ENCODE results near the gene ATF7.

The ATF7 gene

DNA sequence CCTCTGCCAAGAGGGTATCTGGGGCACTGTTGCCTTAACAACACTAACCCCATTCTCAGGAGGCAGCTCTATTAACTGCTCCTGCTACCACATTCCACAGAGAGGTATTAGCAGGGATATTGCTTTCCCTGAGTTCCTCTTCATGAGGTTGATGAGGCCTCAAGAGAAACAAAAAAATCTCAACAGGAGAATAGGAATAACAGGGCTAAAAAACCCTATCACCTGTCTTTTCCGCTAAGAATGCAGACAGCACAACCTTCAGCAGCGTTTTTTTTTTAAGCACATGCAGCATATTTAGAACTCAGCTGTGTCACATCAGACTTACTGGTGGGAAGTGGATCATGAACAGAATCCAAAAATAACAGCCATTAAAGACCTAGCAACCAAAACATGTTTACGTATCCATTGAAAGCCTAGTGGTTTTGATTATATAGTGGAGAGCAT is 29.2 kb downstream of the ATF7 start:
- Histone ChIP-seq H3K27ac (replicated peaks) (no peak overlapping the region), H3K4me3 (replicated peaks; ENCODE audit: insufficient read depth, low read length) (no peak overlapping the region), H3K27me3 (ENCODE audit: insufficient read depth, poor library complexity, severe bottlenecking) (no peaks in the 10 kb centered on the region)
- DNase-seq (ENCODE audit: low read depth in 1 of 2, low spot score in 1 of 2): no peak
- TF ChIP-seq POLR2AphosphoS5 (IDR thresholded peaks at IDR 0.05; ENCODE audit: low read depth): no peak
- no peak for TF ChIP-seq SPI1 (IDR thresholded peaks at IDR 0.05; ENCODE audit: borderline replicate concordance, low read depth)
- TF ChIP-seq, protein P1, sequence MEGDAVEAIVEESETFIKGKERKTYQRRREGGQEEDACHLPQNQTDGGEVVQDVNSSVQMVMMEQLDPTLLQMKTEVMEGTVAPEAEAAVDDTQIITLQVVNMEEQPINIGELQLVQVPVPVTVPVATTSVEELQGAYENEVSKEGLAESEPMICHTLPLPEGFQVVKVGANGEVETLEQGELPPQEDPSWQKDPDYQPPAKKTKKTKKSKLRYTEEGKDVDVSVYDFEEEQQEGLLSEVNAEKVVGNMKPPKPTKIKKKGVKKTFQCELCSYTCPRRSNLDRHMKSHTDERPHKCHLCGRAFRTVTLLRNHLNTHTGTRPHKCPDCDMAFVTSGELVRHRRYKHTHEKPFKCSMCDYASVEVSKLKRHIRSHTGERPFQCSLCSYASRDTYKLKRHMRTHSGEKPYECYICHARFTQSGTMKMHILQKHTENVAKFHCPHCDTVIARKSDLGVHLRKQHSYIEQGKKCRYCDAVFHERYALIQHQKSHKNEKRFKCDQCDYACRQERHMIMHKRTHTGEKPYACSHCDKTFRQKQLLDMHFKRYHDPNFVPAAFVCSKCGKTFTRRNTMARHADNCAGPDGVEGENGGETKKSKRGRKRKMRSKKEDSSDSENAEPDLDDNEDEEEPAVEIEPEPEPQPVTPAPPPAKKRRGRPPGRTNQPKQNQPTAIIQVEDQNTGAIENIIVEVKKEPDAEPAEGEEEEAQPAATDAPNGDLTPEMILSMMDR (IDR thresholded peaks at IDR 0.05; ENCODE audit: insufficient read depth, low read length): no peak
- TF ChIP-seq, protein P2, sequence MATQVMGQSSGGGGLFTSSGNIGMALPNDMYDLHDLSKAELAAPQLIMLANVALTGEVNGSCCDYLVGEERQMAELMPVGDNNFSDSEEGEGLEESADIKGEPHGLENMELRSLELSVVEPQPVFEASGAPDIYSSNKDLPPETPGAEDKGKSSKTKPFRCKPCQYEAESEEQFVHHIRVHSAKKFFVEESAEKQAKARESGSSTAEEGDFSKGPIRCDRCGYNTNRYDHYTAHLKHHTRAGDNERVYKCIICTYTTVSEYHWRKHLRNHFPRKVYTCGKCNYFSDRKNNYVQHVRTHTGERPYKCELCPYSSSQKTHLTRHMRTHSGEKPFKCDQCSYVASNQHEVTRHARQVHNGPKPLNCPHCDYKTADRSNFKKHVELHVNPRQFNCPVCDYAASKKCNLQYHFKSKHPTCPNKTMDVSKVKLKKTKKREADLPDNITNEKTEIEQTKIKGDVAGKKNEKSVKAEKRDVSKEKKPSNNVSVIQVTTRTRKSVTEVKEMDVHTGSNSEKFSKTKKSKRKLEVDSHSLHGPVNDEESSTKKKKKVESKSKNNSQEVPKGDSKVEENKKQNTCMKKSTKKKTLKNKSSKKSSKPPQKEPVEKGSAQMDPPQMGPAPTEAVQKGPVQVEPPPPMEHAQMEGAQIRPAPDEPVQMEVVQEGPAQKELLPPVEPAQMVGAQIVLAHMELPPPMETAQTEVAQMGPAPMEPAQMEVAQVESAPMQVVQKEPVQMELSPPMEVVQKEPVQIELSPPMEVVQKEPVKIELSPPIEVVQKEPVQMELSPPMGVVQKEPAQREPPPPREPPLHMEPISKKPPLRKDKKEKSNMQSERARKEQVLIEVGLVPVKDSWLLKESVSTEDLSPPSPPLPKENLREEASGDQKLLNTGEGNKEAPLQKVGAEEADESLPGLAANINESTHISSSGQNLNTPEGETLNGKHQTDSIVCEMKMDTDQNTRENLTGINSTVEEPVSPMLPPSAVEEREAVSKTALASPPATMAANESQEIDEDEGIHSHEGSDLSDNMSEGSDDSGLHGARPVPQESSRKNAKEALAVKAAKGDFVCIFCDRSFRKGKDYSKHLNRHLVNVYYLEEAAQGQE (IDR thresholded peaks at IDR 0.05; ENCODE audit: insufficient replicate concordance, low read depth): no peak
- no peak for TF ChIP-seq GABPA (IDR thresholded peaks at IDR 0.05; ENCODE audit: low read depth)

DNA sequence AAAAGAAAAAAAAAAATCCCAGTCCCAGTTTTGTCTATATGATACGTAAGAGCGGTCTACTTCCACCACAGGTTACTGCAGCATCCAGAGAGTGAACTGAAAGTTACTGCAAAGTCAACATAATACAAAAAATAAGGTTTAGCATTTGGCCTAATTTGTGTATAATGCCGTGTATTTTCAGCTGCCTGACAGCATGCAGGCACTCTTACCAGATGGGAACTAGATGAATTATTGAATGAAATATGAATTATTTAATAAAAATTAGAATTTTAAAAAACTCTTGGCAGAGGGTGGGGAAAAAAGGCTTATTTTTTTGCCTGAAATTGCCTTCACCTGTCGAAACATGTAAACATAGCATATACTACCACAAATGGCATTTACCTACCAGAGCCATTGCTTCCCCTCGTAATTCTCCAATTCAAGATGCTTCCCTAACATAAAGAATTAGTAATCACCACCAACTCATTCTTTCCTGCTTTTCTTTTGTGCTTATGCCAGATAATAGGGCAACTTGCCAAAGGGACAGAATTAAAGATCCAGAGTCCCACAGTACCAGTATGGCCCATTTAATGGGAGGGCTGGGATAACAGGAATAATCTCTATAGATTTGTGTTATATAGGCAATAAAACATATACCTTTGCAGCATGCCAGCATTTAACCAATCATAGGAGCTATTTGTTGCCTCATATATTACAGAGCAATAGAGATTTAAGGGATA is 31.1 kb downstream of the ATF7 start:
- DNase-seq (ENCODE audit: low read depth in 1 of 2, low spot score in 1 of 2): no peak
- no peaks in the 10 kb centered on the region for H3K27me3 ChIP-seq (ENCODE audit: insufficient read depth, poor library complexity, severe bottlenecking)
- TF ChIP-seq POLR2AphosphoS5 (IDR thresholded peaks at IDR 0.05; ENCODE audit: low read depth): no peak
- TF ChIP-seq GABPA (IDR thresholded peaks at IDR 0.05; ENCODE audit: low read depth): no peak
- TF ChIP-seq, protein P1 (IDR thresholded peaks at IDR 0.05; ENCODE audit: insufficient read depth, low read length): no peak
- TF ChIP-seq, protein P2 (IDR thresholded peaks at IDR 0.05; ENCODE audit: insufficient replicate concordance, low read depth): no peak
- TF ChIP-seq SPI1 (IDR thresholded peaks at IDR 0.05; ENCODE audit: borderline replicate concordance, low read depth): no peak
- no peak overlapping the region for H3K4me3 ChIP-seq (replicated peaks; ENCODE audit: insufficient read depth, low read length)
- no peak overlapping the region for H3K27ac ChIP-seq (replicated peaks)

DNA sequence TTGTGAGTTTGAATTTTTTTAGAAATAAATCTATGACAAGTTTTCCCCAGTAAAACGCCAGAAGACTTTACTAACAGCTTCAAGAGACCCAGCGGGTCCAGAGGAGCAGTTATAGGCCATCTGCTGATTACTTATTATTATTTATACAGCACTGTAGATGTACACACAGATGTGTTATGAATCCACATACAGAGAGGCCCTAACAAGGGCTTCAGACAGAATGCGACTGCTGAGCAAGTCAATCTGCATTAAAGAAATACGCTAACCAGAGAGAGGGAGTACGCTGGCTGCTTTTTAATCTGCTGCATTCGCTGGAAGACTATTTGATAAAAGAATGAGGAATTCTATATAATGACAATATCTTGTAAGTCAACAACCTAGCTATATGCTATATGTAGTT is 32.5 kb downstream of the ATF7 start:
- Histone ChIP-seq H3K27ac (replicated peaks) (no peak overlapping the region), H3K27me3 (ENCODE audit: insufficient read depth, poor library complexity, severe bottlenecking) (no peaks in the 10 kb centered on the region), H3K4me3 (replicated peaks; ENCODE audit: insufficient read depth, low read length) (no peak overlapping the region)
- DNase-seq (ENCODE audit: low read depth in 1 of 2, low spot score in 1 of 2): no peak
- TF ChIP-seq GABPA (IDR thresholded peaks at IDR 0.05; ENCODE audit: low read depth): no peak
- TF ChIP-seq, protein P2 (IDR thresholded peaks at IDR 0.05; ENCODE audit: insufficient replicate concordance, low read depth): no peak
- no peak for TF ChIP-seq POLR2AphosphoS5 (IDR thresholded peaks at IDR 0.05; ENCODE audit: low read depth)
- TF ChIP-seq, protein P1 (IDR thresholded peaks at IDR 0.05; ENCODE audit: insufficient read depth, low read length): no peak
- TF ChIP-seq SPI1 (IDR thresholded peaks at IDR 0.05; ENCODE audit: borderline replicate concordance, low read depth): no peak

Measured in HL-60 (cell line).